ENCODE measurements around the gene UBTFL1. TPM values are rescaled to one million over a fixed set of nuclear protein-coding genes. Genes with fewer than 3 reads are reported as not detected.

UBTFL1 gene
- total RNA-seq, 1 donor from 2014 or later = not detected

DNA sequence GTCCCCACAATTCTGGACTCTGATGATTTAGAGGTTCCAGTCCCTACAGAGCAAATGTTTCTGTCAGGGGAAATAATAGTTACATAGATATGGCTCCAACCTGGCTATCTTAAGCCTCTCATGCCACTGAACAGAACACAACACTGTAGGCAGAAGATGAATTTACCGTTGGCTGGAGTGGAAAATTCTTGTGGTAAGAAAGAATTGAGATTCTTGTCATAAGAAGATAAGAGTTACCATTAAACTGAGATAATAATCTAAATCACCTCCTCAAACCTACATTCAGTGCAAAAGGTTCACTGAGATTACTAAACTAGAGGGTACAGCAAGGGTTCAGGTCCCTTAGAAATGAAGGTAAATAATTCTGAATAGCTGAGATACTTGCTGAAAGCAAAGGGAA is 38.6 kb downstream of the UBTFL1 start:
- no peaks in the 10 kb centered on the region for H3K27me3 ChIP-seq (ENCODE audit: control insufficient read depth in 3 of 3, insufficient read depth in 3 of 3, low read length in 3 of 3)
- no peak overlapping the region for H3K9ac ChIP-seq (ENCODE audit: low read depth in 1 of 3, low read length in 3 of 3)
- no peaks in the 10 kb centered on the region for H3K36me3 ChIP-seq (ENCODE audit: control insufficient read depth in 3 of 3, insufficient read depth in 3 of 3, low read length in 3 of 3)
- no peak overlapping the region for H3K4me3 ChIP-seq (ENCODE audit: low read length in 3 of 3)
- no peaks in the 10 kb centered on the region for H3K4me1 ChIP-seq (ENCODE audit: control insufficient read depth in 3 of 3, insufficient read depth in 3 of 3, low read length in 3 of 3)
- H3K9me3 ChIP-seq (ENCODE audit: control insufficient read depth in 3 of 3, low read length in 3 of 3) = no peaks in the 10 kb centered on the region
- H3K27ac ChIP-seq (ENCODE audit: low read depth, low read length) = no peak overlapping the region

DNA sequence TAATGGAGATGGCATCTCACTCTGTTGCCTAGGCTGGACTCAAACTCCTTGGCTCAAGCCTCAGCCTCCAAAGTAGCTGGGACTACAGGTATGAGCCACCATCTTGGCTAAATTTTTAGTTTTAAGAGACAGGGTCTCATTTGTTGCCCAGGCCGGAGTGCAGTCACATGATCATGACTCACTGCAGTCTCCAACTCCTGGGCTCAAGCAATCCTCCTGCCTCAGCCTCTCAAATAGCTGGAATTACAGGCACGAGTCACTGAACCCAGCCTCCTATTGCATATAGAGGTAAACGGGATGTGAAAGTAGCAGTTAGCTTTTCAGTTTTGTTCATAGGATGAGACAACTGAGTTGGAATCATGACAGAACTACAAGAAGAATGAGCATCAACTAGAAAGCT is 39.2 kb downstream of the UBTFL1 start:
- Histone ChIP-seq H3K9ac (ENCODE audit: low read depth in 1 of 3, low read length in 3 of 3) (no peak overlapping the region), H3K9me3 (ENCODE audit: control insufficient read depth in 3 of 3, low read length in 3 of 3) (no peaks in the 10 kb centered on the region), H3K36me3 (ENCODE audit: control insufficient read depth in 3 of 3, insufficient read depth in 3 of 3, low read length in 3 of 3) (no peaks in the 10 kb centered on the region), H3K4me3 (ENCODE audit: low read length in 3 of 3) (no peak overlapping the region), H3K4me1 (ENCODE audit: control insufficient read depth in 3 of 3, insufficient read depth in 3 of 3, low read length in 3 of 3) (no peaks in the 10 kb centered on the region), H3K27ac (ENCODE audit: low read depth, low read length) (no peak overlapping the region), H3K27me3 (ENCODE audit: control insufficient read depth in 3 of 3, insufficient read depth in 3 of 3, low read length in 3 of 3) (no peaks in the 10 kb centered on the region)

DNA sequence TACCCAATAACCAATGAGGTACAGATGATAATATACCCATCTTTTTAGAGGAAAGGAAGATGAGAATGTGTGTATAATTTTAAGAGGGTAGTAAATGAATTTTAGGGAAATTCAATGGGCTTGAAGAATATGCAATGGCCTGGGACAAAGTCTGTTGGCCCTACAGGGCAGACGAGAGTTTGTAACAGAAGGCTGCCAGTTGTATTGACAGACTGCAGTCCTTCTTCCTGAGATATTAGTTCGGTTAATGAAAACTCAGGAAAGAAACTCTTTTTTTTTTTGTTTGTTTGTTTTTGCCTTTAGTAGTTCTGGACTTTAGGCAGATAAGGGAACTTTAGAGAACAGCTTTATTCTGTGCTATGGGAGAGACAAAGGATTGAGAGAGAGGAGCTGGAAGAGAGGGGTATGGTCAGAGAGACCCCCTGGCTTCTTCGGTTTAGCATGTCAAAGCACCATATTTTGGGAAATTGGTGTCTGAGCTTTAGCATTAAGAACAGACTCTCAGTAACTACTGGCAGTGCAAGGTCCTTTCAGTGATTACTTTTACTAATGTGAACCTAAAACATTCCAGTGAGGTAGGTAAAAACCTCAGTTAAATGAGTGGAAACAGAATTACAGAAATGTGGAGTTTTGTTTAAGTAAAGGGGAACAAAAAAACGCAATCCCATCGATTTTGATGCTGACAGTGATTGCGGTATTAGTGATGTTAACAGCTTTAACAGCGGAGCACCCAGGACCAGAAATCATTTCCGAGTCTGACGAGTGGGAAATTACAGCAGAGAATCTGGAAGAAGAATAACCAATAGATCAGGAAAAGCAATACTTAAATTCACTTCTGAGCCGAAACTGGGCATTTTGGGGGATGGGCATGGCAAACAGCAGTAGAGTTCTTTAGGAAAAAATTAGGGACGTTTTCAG is 48.1 kb downstream of the UBTFL1 start:
- H3K36me3 ChIP-seq (ENCODE audit: control insufficient read depth in 3 of 3, insufficient read depth in 3 of 3, low read length in 3 of 3) = no peaks in the 10 kb centered on the region
- peak overlapping the region in 2 of 3 donors; percentile 58 to 73 for H3K9ac ChIP-seq (ENCODE audit: low read depth in 1 of 3, low read length in 3 of 3)
- H3K27ac ChIP-seq (ENCODE audit: low read depth, low read length) = no peak overlapping the region
- peak overlapping the region; percentile 69 to 78 (median 71) for H3K4me3 ChIP-seq (ENCODE audit: low read length in 3 of 3)
- H3K4me1 ChIP-seq (ENCODE audit: control insufficient read depth in 3 of 3, insufficient read depth in 3 of 3, low read length in 3 of 3) = peaks cover 0 to 8% (median 0%) of the 10 kb centered on the region in 3 donors
- H3K27me3 ChIP-seq (ENCODE audit: control insufficient read depth in 3 of 3, insufficient read depth in 3 of 3, low read length in 3 of 3) = peaks cover 0 to 8% (median 7%) of the 10 kb centered on the region in 3 donors
- no peaks in the 10 kb centered on the region for H3K9me3 ChIP-seq (ENCODE audit: control insufficient read depth in 3 of 3, low read length in 3 of 3)

DNA sequence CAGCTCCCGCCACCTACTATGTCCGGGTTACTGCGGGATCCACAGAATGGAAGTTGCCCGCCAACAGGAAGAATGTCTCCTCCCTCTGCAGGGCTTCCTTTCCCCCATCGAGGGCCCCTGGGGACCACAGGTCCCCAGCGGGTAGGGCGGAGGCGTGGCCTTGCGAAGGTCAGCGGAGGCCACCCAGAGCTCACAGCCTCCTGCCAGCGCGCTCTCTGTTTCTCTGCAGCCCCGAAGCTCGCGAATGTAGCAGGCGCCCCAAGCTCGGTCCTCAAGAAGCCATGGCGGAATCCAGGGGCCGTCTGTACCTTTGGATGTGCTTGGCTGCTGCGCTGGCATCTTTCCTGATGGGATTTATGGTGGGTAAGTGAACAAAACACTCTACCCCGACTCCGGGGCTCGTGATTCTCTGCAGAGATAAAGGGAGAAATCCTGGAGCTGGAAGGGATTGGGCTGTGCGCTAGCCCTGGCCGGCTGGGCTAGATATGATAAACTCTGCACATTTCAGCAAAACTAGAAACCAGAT is 48.8 kb downstream of the UBTFL1 start, which contains the start of gene NAALAD2:
TSS of gene NAALAD2 (plus strand) at position 186 of the 526 bp plus-strand sequence. CDS start at position 282, 96 bp downstream.
- Histone ChIP-seq H3K9ac (ENCODE audit: low read depth in 1 of 3, low read length in 3 of 3) (peak within 1 kb of the TSS in 2 of 3 donors; percentile 58 to 73), H3K27ac (ENCODE audit: low read depth, low read length) (no peak within 1 kb of the TSS), H3K4me1 (ENCODE audit: control insufficient read depth in 3 of 3, insufficient read depth in 3 of 3, low read length in 3 of 3) (peaks cover 0 to 8% (median 0%) of the 10 kb centered on the region in 3 donors), H3K27me3 (ENCODE audit: control insufficient read depth in 3 of 3, insufficient read depth in 3 of 3, low read length in 3 of 3) (peaks cover 0 to 8% (median 7%) of the 10 kb centered on the region in 3 donors), H3K36me3 (ENCODE audit: control insufficient read depth in 3 of 3, insufficient read depth in 3 of 3, low read length in 3 of 3) (no peaks in the 10 kb centered on the region), H3K4me3 (ENCODE audit: low read length in 3 of 3) (peak within 1 kb of the TSS; percentile 69 to 78 (median 71)), H3K9me3 (ENCODE audit: control insufficient read depth in 3 of 3, low read length in 3 of 3) (no peaks in the 10 kb centered on the region)

DNA sequence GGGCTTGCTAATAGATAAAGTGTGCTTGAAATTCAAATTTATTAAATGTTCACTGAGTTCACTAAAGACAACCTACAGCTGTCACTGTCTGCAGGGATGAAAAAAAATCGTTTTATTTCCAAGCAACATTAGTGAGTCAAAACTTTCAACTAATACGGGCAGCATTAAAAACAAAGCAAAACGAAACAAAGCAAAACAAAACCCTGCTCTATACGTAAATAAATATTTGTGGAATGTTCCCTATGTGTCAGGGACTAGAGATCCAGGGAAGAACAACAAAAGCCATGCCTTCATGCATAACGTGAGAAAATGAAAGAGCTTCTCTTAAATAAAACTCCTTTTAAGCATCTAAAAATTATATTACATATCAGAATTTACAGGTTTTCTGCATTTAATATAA is 49.3 kb downstream of the UBTFL1 start:
- H3K27ac ChIP-seq (ENCODE audit: low read depth, low read length) = no peak overlapping the region

More for the DNA sequence above, 49.3 kb downstream of the UBTFL1 start:
- Histone ChIP-seq H3K9ac (ENCODE audit: low read depth in 1 of 3, low read length in 3 of 3) (peak overlapping the region in 2 of 3 donors; percentile 58 to 73), H3K4me3 (ENCODE audit: low read length in 3 of 3) (peak overlapping the region; percentile 69 to 78 (median 71)), H3K9me3 (ENCODE audit: control insufficient read depth in 3 of 3, low read length in 3 of 3) (no peaks in the 10 kb centered on the region), H3K27me3 (ENCODE audit: control insufficient read depth in 3 of 3, insufficient read depth in 3 of 3, low read length in 3 of 3) (peaks cover 0 to 8% (median 7%) of the 10 kb centered on the region in 3 donors), H3K36me3 (ENCODE audit: control insufficient read depth in 3 of 3, insufficient read depth in 3 of 3, low read length in 3 of 3) (no peaks in the 10 kb centered on the region), H3K4me1 (ENCODE audit: control insufficient read depth in 3 of 3, insufficient read depth in 3 of 3, low read length in 3 of 3) (peaks cover 0 to 8% (median 0%) of the 10 kb centered on the region in 3 donors)

Small RNA genes lying within 50 kb of the gene (small RNA-seq; reads per million reads assigned to genes)
- not detected for gene AP000827.1
- not detected for gene RF00275

Other genes starting within 250 kb of the UBTFL1 start
- gene TRIM64B, start 207.5 kb upstream of the UBTFL1 start, total RNA-seq = not detected
- not detected for gene TRIM49D1, start 163.7 kb upstream of the UBTFL1 start, total RNA-seq
- gene TRIM49D2, start 161.9 kb upstream of the UBTFL1 start, total RNA-seq = not detected
- not detected for gene TRIM64, start 119.9 kb upstream of the UBTFL1 start, total RNA-seq
- not detected for gene TRIM49C, start 54.8 kb upstream of the UBTFL1 start, total RNA-seq
- 4.2 TPM for gene NAALAD2, start 48.7 kb downstream of the UBTFL1 start, total RNA-seq
- gene CHORDC1, start 137.1 kb downstream of the UBTFL1 start, total RNA-seq = 21.4 TPM